Femur (tissue), 1 donor: Measurements from ENCODE around the gene RNGTT.

ENCODE experiments used
- DNase-seq: peaks from one replicate; pipeline ENCODE4 v3.0.0-alpha.2; 2017

RNGTT gene

DNA sequence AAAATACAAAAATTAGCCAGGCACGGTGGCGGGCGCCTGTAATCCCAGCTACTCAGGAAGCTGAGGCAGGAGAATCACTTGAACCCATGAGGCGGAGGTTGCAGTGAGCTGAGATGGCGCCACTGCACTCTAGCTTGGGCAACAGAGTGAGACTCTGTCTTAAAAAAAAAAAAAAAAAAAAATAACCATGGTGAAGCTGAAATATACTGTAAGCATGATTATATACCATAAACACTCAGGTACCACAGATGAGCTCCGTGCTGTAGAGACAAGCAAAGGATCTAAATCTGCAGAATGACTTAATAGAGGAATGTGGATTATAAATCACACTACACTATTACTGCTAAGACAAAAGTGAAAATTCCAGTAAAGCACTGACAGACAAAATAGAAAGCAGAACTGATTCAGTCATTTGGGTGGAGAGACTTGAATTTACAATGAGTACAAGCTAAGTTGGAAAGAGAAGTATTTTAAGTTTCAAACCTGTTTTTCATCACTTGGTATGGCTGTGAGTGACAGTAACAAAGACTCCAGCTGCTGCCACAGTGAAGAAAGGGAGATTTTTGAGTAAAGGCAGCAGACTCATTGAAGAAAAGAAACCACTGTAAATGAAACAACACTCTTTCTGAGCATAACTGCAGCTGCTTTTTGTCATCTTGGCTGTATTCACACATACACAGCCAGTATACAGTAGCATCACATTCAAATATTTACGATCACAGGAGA is 322.1 kb downstream of the RNGTT start:
- no peak for DNase-seq

DNA sequence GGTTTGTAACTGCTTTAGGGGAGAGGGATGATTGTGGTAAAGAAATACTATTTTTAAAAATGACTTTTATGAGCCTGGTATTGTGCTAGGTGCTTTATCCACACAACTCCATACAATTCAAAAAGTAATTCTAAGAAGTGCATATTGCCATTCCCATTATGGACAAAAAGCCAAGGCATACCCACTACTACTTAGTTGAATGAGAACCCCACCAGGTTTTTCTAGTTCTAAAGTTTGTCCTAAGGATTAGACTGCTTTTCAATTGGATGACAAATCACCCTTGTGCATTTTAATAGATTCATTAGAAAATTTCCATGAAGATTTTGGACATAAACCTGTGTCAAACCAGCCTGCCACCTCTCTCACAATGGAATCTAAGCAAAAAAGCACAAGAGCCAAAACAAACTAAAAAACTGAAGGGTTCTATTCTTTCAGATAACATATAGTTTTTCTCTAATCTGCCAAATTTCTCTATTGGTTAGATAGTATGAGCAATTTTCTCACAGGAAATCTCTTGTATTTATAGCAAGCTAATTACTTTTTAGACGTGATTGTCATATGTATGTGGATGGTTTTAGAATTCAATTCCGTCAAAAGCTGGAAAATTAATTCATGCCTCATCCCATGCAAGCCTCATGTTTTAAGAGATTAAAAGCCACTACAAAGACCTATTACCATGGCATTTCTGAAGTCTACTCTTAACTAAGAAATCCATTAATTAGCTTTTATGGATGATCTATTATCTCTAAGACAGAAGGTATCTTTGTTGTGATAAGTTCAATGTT is 325.5 kb downstream of the RNGTT start:
- no peak for DNase-seq

DNA sequence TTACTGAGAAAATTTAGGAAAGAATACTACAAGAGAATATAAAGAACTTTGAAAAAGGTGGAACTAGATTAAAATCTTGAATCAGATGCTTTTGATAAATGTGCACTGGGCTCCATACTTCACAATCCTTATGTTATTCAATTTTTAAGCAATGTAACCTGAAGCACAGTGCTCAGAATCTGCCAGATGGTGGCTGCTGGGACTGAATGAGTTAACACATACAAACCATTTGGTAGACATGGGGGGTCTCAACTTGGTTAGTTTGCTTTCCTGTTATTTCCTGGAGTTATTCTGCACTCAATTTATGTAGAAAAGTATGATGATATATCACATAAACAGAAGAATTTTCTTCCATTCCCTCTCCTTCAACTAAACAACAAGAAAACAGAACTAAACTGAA is 326.5 kb downstream of the RNGTT start:
- no peak for DNase-seq

DNA sequence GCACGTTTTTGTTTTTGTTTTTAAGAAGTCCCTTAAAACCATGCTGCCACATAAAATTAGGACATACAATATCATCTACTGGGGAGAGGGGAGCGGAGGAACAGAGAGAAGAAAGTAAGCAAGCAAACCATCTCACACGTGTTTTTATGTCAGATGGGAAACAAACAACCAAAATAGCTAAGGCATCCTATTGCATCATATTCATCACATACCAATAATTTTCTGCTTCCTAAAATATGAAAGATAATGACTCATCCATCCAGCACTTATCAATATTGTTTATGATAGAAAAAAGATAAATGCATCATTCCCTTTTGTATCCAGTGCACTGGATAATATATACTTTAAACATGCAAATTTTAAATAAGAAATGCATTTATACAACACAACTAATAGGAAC is 329.6 kb downstream of the RNGTT start:
- no peak for DNase-seq

DNA sequence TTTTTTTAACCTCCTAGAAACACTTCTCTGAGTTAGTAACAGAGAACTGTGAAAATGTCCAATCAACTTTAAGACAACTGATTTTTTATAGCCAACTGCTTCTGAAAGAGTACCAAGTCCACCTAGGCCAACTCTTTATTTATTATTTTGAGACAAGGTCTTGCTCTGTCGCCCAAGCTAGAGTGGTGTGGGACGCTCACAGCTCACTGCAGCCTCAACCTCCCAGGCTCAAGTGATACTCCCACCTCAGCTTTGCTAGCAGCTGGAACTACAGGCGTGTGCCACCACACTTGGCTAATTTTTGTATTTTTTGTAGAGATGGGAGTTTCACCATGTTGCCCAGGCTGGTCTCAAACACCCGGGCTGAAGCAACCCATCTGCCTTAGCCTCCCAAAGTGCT is 331.6 kb downstream of the RNGTT start:
- no peak for DNase-seq

DNA sequence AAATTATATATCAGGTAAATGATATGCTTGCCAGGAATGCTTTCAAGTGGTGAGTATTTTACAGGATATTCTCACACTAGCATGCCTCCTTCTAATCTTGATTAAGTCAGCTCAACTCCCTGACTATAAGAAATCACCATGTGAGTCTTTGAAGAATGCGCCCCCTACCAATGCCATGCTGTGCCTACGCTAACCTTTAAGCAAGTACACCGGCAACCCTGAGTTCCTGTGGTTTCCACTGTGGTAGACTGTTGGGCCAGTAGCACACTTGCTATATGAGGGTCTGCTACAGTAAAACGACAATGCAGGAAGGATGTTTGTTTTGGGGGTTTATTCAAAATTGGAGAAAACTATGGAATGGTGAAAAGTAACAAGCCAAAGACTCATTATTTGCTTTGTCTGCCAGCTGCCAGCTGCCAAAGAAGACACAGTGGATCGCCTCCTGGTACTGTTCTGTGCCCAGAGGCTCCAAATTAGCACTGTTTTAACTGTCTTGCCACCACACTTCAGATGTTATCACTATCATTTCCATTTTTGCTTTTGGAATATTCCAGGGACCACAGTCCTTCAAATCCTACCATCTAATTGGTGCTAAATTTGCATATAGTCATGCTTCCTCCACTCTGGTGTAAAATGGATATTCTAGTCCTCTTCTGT is 333.5 kb downstream of the RNGTT start:
- DNase-seq: no peak

DNA sequence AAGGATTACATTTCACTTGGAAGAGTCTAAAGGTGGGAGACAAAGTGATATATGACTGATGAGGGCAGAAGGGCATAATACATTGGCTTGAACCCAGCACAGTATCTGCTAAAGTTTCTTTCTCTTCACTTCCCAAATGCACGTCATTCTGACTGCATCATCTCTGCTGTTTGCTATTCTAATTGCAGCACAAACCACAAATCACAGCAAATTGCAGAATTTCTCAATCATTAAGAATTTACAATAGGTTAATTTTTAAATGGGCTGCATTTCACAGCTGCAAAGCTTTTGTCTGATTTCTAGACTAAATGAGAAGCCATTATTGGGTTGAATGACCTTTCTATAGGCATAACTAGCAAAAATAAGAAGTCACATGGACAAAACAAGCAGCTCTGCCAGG is 337.0 kb downstream of the RNGTT start:
- no peak for DNase-seq

DNA sequence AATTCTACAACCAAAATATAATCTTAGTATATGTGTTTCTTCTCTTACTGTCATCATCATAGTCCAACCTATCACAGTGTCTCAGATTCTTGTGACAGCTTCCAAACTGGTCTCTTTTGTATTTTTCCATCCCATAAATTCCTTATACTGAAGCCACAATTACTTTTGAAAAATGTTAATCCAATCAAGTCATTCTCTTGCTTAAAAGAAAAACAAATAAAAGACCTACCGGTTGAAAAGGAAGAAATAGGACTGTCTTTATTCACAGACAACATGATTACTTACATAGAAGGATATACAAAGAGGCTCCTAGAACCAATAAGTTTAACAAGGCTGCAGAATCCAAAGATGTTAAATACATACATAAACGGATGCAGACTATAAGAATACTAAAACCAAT is 339.9 kb downstream of the RNGTT start:
- DNase-seq: no peak

DNA sequence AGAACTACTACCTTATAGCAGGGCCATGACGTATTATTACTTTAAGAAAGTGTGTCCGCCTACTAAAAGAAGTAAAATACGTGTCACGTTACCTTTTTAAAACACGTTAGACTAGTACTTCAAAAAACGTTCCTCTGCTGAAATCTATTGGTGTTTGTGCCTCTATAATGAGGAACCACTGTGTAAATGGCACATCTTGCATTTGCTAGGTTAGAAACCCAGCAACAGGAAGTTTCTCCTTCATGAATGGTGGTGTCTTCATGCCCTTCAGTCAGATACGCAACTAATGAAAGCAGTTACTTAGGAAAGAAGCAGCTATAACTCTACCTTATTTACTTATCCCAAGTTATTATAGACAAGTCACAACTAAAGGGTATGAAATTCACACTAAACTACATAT is 343.5 kb downstream of the RNGTT start:
- DNase-seq: no peak

DNA sequence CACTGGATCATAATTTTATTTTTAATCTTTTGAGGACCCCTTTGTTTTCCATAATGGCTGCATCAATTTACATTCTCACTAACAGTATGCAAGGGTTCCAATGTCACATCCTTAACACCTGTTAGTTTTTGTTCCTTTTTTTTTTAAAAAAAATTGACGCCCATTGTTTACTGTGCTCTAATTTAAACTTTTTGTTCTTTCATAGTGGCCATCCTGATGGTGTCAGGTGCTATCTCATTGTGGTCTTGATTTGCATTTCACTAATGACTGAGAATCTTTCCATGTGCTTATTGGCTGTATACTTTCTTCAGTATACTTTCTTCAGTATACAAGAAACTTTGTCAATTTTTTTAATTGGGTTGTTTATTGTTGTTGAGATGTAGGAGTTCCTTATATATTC is 347.0 kb downstream of the RNGTT start:
- DNase-seq: no peak

DNA sequence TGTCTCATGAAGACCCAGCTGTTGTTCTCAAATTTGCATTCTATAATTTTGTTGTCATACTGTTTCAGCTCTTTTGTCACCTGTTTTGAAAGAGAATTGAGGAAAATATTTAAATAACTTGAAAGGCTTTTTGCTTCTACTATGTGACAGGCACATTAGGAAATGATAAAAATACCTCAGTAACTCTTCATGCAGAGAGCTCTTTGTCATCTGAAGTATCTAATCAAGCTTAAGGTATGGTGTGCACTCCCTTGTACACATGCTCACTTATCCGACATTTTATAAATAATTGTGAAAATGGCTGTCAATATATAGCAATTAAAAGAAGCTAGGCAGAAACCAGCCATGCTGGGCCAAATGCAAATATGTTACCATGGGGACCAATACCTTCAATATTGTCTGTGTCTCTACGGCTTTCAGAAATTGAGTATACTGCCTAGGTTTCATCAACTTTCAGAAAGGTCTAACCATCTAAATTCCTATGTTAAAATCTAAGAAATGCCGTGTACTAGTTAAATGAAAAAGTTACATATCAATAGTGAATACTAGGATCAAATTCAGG is 349.0 kb downstream of the RNGTT start:
- no peak for DNase-seq

DNA sequence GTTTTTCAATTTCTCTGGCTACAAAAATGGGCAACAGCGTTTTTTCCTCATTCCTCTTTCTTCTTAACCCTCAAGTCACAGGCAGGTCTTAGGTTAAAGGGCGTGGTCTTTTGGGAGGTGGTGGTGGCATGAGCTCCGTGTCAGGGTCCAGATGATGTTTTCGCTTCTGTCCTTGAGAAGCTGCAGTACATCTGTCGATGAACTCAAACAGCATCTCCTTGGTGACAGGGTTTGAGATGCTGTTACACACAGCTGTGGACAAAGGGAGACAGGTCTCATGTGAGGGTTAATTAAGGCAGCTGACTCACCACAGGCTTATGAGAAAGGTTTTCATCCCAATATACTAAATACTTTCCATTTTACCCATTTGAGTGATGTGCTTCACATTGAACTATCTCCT is 350.8 kb downstream of the RNGTT start:
- DNase-seq: no peak

DNA sequence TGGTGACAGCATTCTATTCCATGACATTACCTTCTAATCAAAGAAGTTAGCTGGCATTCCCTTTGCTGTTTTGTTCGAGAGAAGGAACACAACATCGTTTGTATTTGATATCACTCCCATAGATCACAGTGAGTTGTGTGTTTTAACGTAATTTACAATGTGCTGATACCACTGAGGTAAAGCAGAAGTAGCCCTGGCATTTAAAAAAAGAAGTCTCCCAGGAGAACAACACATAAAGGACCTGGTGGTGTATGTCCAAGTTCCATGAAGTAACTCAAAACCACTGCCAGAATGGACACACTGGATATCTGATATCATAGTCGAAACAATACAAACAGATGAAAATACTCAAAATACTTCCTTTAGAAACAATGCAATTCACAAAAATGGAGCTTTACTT is 351.7 kb downstream of the RNGTT start:
- no peak for DNase-seq

DNA sequence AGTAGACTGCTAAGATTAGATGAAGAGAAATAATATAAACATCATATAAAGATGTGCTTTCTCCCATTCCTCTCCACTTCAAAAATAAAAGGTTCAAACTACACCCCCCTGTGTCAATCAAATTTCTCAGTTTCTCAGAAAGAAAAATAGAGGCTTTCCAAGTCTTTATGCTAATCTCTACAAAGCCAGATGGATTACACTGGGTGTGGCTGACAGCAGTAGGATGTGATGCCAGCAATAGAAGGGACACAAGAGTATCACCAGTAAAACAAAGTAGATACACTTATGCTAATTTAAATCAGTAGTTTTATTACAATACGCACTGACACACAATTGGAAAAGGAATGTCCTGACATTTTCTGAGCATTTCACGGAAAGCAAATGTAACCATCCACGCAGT is 353.4 kb downstream of the RNGTT start:
- DNase-seq: no peak

DNA sequence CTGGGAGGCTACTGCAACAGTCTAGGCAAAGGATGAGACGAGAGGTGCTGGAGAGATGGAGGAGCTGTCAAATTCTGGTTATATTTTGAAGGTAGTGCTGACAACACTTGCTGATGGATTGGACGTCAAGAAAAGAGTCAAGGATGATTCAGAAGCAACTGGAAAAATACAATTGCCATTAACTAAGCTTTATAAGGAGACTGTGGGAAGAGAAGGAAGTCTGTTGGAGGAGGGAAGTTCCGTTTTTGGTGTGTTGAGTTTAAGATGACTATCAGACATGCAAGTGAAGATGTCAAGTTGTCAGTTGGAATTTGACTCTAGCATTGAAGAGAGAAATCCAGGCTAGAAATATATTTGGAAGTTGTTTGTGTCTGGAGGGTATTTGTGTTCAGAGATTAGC is 358.1 kb downstream of the RNGTT start:
- DNase-seq: no peak

DNA sequence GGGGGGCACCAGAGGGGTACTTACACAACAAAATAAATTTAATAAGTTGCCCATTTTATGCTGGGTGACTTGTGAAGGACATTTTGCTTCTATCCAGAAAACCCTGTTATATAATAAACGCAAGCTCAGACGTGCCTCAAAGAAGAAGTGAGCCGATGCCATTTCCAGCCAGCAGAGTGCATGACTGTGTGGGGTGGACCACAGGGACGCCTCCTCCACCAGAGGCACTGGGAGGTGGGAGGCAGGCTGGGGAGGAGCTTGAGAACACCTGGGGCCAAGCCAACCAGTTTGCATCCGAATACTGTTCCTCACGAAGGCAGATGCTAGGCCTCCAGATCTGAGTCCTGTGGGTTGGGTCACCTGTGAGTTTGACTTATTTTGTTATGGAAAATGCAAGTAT is 363.8 kb downstream of the RNGTT start:
- DNase-seq: no peak

DNA sequence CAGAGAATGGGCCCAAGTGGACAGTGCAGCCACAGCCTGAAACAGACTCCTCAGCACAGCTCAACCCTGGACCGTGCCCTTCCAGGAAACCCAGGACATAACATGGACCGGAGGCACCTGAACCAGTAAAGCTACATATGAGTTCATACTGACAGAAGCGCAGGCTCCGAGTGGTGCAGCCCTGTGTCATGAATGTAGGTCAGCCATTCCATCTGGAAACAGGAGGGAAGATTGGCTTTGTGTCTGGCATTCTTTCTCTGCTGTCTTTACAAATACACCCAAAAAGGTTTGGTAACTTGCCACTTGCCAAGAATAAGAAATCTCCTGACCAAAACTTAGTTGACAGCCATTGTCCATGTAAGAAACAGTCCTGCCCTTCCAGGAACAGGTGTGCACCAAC is 366.6 kb downstream of the RNGTT start:
- DNase-seq: no peak

DNA sequence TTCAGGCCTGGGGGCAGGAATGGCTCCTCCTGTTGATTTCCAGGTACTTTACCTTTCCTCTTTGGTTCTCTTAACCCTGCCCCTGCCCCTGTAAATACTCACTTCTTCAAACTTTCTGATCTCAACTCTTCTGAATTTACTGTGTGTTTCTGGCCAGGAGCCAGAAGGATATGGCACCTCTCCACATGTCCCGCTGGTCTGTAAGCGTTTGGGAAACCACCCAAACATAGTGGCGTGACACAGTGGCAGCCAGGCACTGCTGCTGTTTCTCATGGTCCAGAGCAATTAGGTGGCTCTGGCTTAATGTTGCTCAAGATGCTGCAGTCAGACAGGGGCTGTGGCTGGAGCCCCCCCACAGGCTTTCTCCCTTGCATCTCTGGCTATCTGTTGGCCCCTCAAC is 374.5 kb downstream of the RNGTT start:
- DNase-seq: no peak

DNA sequence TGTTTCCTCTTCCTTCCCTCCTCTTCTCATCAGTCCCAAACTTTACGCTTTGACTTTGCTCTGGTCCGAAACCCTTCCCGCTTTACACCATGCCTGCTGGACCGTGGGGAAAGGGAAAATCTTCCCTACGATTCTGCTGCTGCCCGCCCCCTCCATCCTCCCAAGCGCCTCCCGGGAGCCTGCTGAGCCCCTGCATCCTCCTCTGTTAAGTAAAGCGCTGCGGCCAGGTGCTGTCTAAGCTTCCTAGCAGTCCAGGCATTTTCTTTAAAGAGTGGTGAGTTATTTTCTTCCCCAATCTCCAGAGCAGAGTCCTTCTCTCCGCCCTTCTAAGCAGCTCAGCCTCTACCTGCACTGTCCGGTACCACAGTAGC is 376.3 kb downstream of the RNGTT start:
- DNase-seq: no peak

DNA sequence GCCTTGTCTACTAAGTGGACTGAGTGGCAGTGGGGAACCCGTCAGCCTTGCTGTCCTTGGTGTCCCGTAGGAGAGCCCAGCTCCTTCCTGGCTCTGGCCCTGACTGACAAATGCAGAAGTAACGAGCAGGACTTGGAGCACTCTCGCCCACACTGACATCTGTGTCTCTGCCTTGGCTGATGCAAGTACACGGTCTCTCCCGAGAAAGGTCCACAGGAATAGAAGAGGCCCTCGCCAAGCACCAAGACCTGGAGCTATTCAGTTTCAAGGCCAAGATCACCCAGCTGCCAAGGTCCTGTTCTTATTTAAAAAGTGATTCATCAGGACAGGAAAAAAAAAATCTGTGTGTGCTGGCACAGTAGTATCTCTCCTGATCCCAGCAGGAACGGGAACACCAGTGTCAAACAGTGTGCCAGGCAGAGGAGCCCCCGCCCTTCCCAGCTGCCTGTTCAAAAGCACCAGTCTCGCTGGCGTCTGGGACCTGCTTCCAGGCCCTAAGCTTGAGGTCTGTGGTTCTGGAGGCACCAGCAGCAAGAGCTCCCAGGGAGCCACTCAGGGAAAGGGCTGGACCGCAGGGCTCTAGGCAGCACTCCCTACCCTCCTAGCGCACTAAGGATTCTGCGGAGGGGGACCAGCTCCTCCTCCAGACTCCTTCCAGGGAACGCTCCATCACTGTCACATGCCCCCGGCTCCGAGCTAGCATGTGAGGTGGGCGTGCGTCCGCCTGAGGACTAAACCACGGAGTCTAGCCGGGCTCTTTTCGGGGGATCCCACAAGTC is 376.9 kb downstream of the RNGTT start:
- peak; percentile 38 for DNase-seq

DNA sequence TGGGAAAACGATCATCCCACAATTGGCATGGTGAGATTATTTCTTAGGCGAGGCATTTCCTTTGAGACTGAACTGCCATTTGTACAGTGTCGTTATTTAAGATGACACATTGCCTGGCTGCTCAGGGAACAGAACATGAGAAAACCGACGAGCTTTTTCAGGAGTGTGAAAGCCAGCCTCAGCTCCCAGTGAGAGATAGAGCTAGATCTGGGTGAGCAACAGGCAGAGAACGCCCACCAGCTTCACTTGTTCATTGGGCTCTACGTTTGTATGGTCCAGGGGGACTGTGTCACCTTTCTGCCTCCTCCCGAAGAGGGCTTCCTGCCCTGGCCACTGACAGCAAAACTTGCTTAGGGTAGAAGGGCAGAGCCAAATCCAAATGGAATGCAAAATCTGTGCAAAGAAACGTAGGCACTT is 378.1 kb downstream of the RNGTT start:
- no peak for DNase-seq

DNA sequence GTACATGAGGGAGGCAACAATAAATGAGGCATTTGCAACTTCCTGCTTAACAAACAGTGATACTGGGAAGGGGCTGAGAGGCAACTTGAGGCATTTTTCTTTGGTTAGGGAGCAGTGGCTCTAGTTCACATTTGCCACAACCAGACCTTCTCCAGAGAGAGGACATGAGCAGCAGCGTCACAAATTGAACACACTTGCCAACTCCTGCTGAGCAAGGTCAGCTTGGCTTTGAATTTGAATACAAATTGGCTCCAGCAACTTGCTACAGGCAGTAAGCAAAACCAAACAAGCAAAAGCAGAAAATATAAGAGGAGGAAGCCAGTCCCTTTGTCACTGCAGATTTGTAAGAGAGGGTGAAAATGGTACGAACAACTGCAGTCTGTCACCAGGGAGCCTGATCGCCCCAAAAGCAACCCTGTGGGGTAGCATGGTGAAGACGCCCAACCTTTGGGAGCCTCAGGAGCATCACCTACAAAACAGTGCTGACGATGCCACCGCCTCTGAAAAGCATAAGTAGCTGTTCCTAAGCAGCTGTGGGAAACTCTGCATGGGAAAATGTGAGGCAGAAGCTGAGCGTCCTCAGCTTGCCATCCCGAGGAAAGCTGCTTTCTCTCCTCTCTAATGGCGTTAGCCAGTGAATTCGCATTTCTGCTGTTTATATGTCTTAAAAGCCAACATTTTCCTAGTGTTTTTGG is 378.7 kb downstream of the RNGTT start:
- no peak for DNase-seq
